HG02588 (cell line): ENCODE data around the gene POTEE.
"Not testable (repeated sequence)": the region's sequence is repeated elsewhere in the genome, so short reads cannot be mapped to it uniquely, and the experiment has no call there.

Source experiments
- ATAC-seq: cut with Tn5 transposase; IDR thresholded peaks from one replicate; pipeline ENCODE4 v1.9.1; 2021; ENCODE audit warnings: mild to moderate bottlenecking, moderate library complexity; ENCODE audit not compliant: unreplicated experiment

Gene POTEE

GRCh38 chr2:131209030-131209772, at the start of gene POTEE:
Gene POTEE (plus strand): TSS chr2:131209536. CDS start chr2:131218403, 8,867 bp downstream.
- not testable (repeated sequence) for ATAC-seq

- not testable (repeated sequence) for ATAC-seq
Measured at GRCh38 chr2:131165562-131165961, 43.8 kb upstream of the POTEE start.

GRCh38 chr2:131168538-131168937, 40.8 kb upstream of the POTEE start:
- no peak for ATAC-seq

- not testable (repeated sequence) for ATAC-seq
Measured at GRCh38 chr2:131178050-131178449, 31.3 kb upstream of the POTEE start.

GRCh38 chr2:131178721-131179418, 30.5 kb upstream of the POTEE start:
- not testable (repeated sequence) for ATAC-seq

- not testable (repeated sequence) for ATAC-seq
Measured at GRCh38 chr2:131181451-131181850, 27.9 kb upstream of the POTEE start.

GRCh38 chr2:131193421-131193820, 15.9 kb upstream of the POTEE start:
- not testable (repeated sequence) for ATAC-seq

- ATAC-seq = not testable (repeated sequence)
Measured at GRCh38 chr2:131196186-131196585, 13.2 kb upstream of the POTEE start.

GRCh38 chr2:131201098-131201497, 8.2 kb upstream of the POTEE start:
- ATAC-seq = no peak

- not testable (repeated sequence) for ATAC-seq
Measured at GRCh38 chr2:131207839-131208238, 1.5 kb upstream of the POTEE start.

- ATAC-seq = not testable (repeated sequence)
Measured at GRCh38 chr2:131209773-131210104, 403 bp downstream of the POTEE start.

GRCh38 chr2:131210434-131211211, 1.3 kb downstream of the POTEE start:
- ATAC-seq = not testable (repeated sequence)

- ATAC-seq = not testable (repeated sequence)
Measured at GRCh38 chr2:131217238-131217986, 8.1 kb downstream of the POTEE start.

- not testable (repeated sequence) for ATAC-seq
Measured at GRCh38 chr2:131235543-131236449, 26.5 kb downstream of the POTEE start.
